Measurements from ENCODE around the gene SPAST. TPM values are rescaled to one million over a fixed set of nuclear protein-coding genes. Genes with fewer than 3 reads are reported as not detected.

The SPAST gene
- total and polyA plus RNA-seq, 7 experiments from 2014 or later: 11.0 to 21.0 (median 17.3) TPM

- Mint-ChIP-seq H3K27ac (no peak overlapping the region), H3K4me1 (peaks cover 0 to 14% (median 9%) of the 10 kb centered on the region in 7 donors), H3K27me3 (no peaks in the 10 kb centered on the region), H3K9me3 (peaks cover 0 to 2% (median 0%) of the 10 kb centered on the region in 11 donors), H3K36me3 (peaks cover 3 to 34% (median 15%) of the 10 kb centered on the region in 5 donors), H3K4me3 (no peak overlapping the region)
- DNase-seq (no peak), ATAC-seq (no peak)
- Histone ChIP-seq H3K27ac (ENCODE audit: low read depth, low read length) (no peak overlapping the region), H3K36me3 (ENCODE audit: control insufficient read depth in 2 of 3, insufficient read depth in 3 of 3, low read length in 3 of 3) (peaks cover 0 to 13% (median 4%) of the 10 kb centered on the region in 3 experiments), H3K27me3 (ENCODE audit: control insufficient read depth in 2 of 2, insufficient read depth in 2 of 2, low read length in 2 of 2) (no peaks in the 10 kb centered on the region), H3K9me3 (ENCODE audit: control insufficient read depth in 2 of 3, low read length in 3 of 3) (no peaks in the 10 kb centered on the region), H3K4me3 (ENCODE audit: low read length) (no peak overlapping the region), H3K4me1 (ENCODE audit: control insufficient read depth in 2 of 2, insufficient read depth in 2 of 2, low read length in 2 of 2) (no peaks in the 10 kb centered on the region)
- ChIA-PET POLR2A (no interaction called here), CTCF (no interaction called here)
- intact Hi-C loops (cut with micrococcal nuclease): no loop called here
These were observed 54.7 kb downstream of the SPAST start for GRCh38 chr2:32118055-32118454.

GRCh38 chr2:32119161-32119560 lies 55.8 kb downstream of the SPAST start:
- peaks cover 0 to 14% (median 9%) of the 10 kb centered on the region in 7 donors for H3K4me1 Mint-ChIP-seq
- no peaks in the 10 kb centered on the region for H3K27me3 Mint-ChIP-seq
- no peak overlapping the region for H3K4me3 ChIP-seq (ENCODE audit: low read length)
- peaks cover 0 to 2% (median 0%) of the 10 kb centered on the region in 11 donors for H3K9me3 Mint-ChIP-seq
- H3K27ac ChIP-seq (ENCODE audit: low read depth, low read length): no peak overlapping the region
- H3K4me1 ChIP-seq (ENCODE audit: control insufficient read depth in 2 of 2, insufficient read depth in 2 of 2, low read length in 2 of 2): no peaks in the 10 kb centered on the region
- no peaks in the 10 kb centered on the region for H3K27me3 ChIP-seq (ENCODE audit: control insufficient read depth in 2 of 2, insufficient read depth in 2 of 2, low read length in 2 of 2)
- no peaks in the 10 kb centered on the region for H3K9me3 ChIP-seq (ENCODE audit: control insufficient read depth in 2 of 3, low read length in 3 of 3)
- H3K4me3 Mint-ChIP-seq: no peak overlapping the region
- CTCF ChIA-PET: no interaction called here
- H3K36me3 ChIP-seq (ENCODE audit: control insufficient read depth in 2 of 3, insufficient read depth in 3 of 3, low read length in 3 of 3): peaks cover 2 to 19% (median 4%) of the 10 kb centered on the region in 3 experiments
- POLR2A ChIA-PET: no interaction called here
- no peak overlapping the region for H3K27ac Mint-ChIP-seq
- intact Hi-C loops (cut with micrococcal nuclease): no loop called here
- H3K36me3 Mint-ChIP-seq: peaks cover 3 to 45% (median 26%) of the 10 kb centered on the region in 5 donors
- no peak for ATAC-seq
- no peak for DNase-seq

- POLR2A ChIA-PET: no interaction called here
- no peaks in the 10 kb centered on the region for H3K27me3 ChIP-seq (ENCODE audit: control insufficient read depth in 2 of 2, insufficient read depth in 2 of 2, low read length in 2 of 2)
- no peak overlapping the region for H3K4me3 Mint-ChIP-seq
- no peak for ATAC-seq
- peak overlapping the region in 1 of 9 donors; percentile 3 for H3K27ac Mint-ChIP-seq
- peaks cover 7 to 56% (median 41%) of the 10 kb centered on the region in 5 donors for H3K36me3 Mint-ChIP-seq
- no peaks in the 10 kb centered on the region for H3K4me1 ChIP-seq (ENCODE audit: control insufficient read depth in 2 of 2, insufficient read depth in 2 of 2, low read length in 2 of 2)
- H3K9me3 Mint-ChIP-seq: peaks cover 0 to 2% (median 0%) of the 10 kb centered on the region in 11 donors
- no peak for DNase-seq
- CTCF ChIA-PET: no interaction called here
- peaks cover 0 to 14% (median 9%) of the 10 kb centered on the region in 7 donors for H3K4me1 Mint-ChIP-seq
- no peak overlapping the region for H3K4me3 ChIP-seq (ENCODE audit: low read length)
- H3K27me3 Mint-ChIP-seq: no peaks in the 10 kb centered on the region
- H3K36me3 ChIP-seq (ENCODE audit: control insufficient read depth in 2 of 3, insufficient read depth in 3 of 3, low read length in 3 of 3): peaks cover 3 to 24% (median 8%) of the 10 kb centered on the region in 3 experiments
- intact Hi-C loops (cut with micrococcal nuclease): no loop called here
- H3K9me3 ChIP-seq (ENCODE audit: control insufficient read depth in 2 of 3, low read length in 3 of 3): no peaks in the 10 kb centered on the region
- H3K27ac ChIP-seq (ENCODE audit: low read depth, low read length): no peak overlapping the region
These were observed 61.3 kb downstream of the SPAST start for GRCh38 chr2:32124660-32125059.

- H3K36me3 ChIP-seq (ENCODE audit: control insufficient read depth in 2 of 3, insufficient read depth in 3 of 3, low read length in 3 of 3): peaks cover 7 to 28% (median 15%) of the 10 kb centered on the region in 3 experiments
- Mint-ChIP-seq H3K27ac (no peak overlapping the region), H3K36me3 (peaks cover 3 to 43% (median 25%) of the 10 kb centered on the region in 5 donors), H3K27me3 (no peaks in the 10 kb centered on the region), H3K4me3 (no peak overlapping the region), H3K4me1 (peaks cover 0 to 4% (median 0%) of the 10 kb centered on the region in 7 donors), H3K9me3 (no peaks in the 10 kb centered on the region)
- ChIA-PET CTCF (no interaction called here), POLR2A (no interaction called here)
- no peaks in the 10 kb centered on the region for H3K9me3 ChIP-seq (ENCODE audit: control insufficient read depth in 2 of 3, low read length in 3 of 3)
- ATAC-seq: no peak
- no peak overlapping the region for H3K27ac ChIP-seq (ENCODE audit: low read depth, low read length)
- H3K4me1 ChIP-seq (ENCODE audit: control insufficient read depth in 2 of 2, insufficient read depth in 2 of 2, low read length in 2 of 2): no peaks in the 10 kb centered on the region
- H3K4me3 ChIP-seq (ENCODE audit: low read length): no peak overlapping the region
- DNase-seq: no peak
- H3K27me3 ChIP-seq (ENCODE audit: control insufficient read depth in 2 of 2, insufficient read depth in 2 of 2, low read length in 2 of 2): no peaks in the 10 kb centered on the region
- intact Hi-C loops (cut with micrococcal nuclease): no loop called here
These were observed 65.3 kb downstream of the SPAST start for GRCh38 chr2:32128636-32129035.

DNA sequence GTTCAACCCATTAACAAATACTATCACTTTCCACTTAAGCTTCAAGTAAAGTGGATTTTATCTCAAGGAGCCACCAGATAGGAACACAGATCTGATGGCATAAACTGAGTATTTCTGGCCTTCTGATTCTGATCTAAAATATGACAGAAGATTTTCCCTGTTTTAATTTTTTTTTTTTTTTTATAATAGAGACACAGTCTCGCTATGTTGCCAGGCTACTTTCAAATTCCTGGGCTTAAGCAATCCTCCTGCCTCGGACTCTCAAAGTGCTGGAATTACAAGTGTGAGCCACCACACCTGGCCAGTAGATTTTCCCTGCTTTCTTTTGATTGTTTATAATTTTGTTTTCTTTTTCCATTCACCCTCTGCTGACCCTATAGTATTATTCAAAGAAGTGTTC lies 65.7 kb downstream of the SPAST start:
- Mint-ChIP-seq H3K27me3 (no peaks in the 10 kb centered on the region), H3K36me3 (peaks cover 3 to 39% (median 21%) of the 10 kb centered on the region in 5 donors), H3K4me3 (no peak overlapping the region), H3K9me3 (no peaks in the 10 kb centered on the region), H3K4me1 (peaks cover 0 to 4% (median 0%) of the 10 kb centered on the region in 7 donors), H3K27ac (no peak overlapping the region)
- DNase-seq (no peak), ATAC-seq (no peak)
- Histone ChIP-seq H3K36me3 (ENCODE audit: control insufficient read depth in 2 of 3, insufficient read depth in 3 of 3, low read length in 3 of 3) (peaks cover 6 to 27% (median 15%) of the 10 kb centered on the region in 3 experiments), H3K27ac (ENCODE audit: low read depth, low read length) (no peak overlapping the region), H3K4me1 (ENCODE audit: control insufficient read depth in 2 of 2, insufficient read depth in 2 of 2, low read length in 2 of 2) (no peaks in the 10 kb centered on the region), H3K4me3 (ENCODE audit: low read length) (no peak overlapping the region), H3K9me3 (ENCODE audit: control insufficient read depth in 2 of 3, low read length in 3 of 3) (no peaks in the 10 kb centered on the region), H3K27me3 (ENCODE audit: control insufficient read depth in 2 of 2, insufficient read depth in 2 of 2, low read length in 2 of 2) (no peaks in the 10 kb centered on the region)
- intact Hi-C loops (cut with micrococcal nuclease): no loop called here
- CTCF ChIA-PET: no interaction called here
- POLR2A ChIA-PET: no interaction called here

GRCh38 chr2:32135409-32135808 lies 72.1 kb downstream of the SPAST start:
- no peaks in the 10 kb centered on the region for H3K27me3 ChIP-seq (ENCODE audit: control insufficient read depth in 2 of 2, insufficient read depth in 2 of 2, low read length in 2 of 2)
- no peak overlapping the region for H3K27ac ChIP-seq (ENCODE audit: low read depth, low read length)
- no peak overlapping the region for H3K27ac Mint-ChIP-seq
- H3K9me3 Mint-ChIP-seq: no peaks in the 10 kb centered on the region
- ChIA-PET CTCF (no interaction called here), POLR2A (no interaction called here)
- H3K36me3 ChIP-seq (ENCODE audit: control insufficient read depth in 2 of 3, insufficient read depth in 3 of 3, low read length in 3 of 3): peaks cover 4 to 16% (median 6%) of the 10 kb centered on the region in 3 experiments
- H3K4me1 Mint-ChIP-seq: peaks cover 0 to 4% (median 0%) of the 10 kb centered on the region in 7 donors
- H3K4me3 Mint-ChIP-seq: no peak overlapping the region
- no peaks in the 10 kb centered on the region for H3K9me3 ChIP-seq (ENCODE audit: control insufficient read depth in 2 of 3, low read length in 3 of 3)
- intact Hi-C loops (cut with micrococcal nuclease): loop anchor here (1.0 to 5.0 kb wide), 3 partner anchors 72 to 128 kb away; partner anchors contain the start of gene SPAST (in 2 of the 2)
- peak in 5 of 9 donors; percentile 4 to 31 (median 17) for DNase-seq
- no peaks in the 10 kb centered on the region for H3K4me1 ChIP-seq (ENCODE audit: control insufficient read depth in 2 of 2, insufficient read depth in 2 of 2, low read length in 2 of 2)
- H3K27me3 Mint-ChIP-seq: no peaks in the 10 kb centered on the region
- no peak overlapping the region for H3K4me3 ChIP-seq (ENCODE audit: low read length)
- ATAC-seq: no peak
- H3K36me3 Mint-ChIP-seq: peaks cover 3 to 38% (median 14%) of the 10 kb centered on the region in 5 donors

GRCh38 chr2:32136097-32136496 lies 72.7 kb downstream of the SPAST start:
- Histone ChIP-seq H3K27ac (ENCODE audit: low read depth, low read length) (no peak overlapping the region), H3K9me3 (ENCODE audit: control insufficient read depth in 2 of 3, low read length in 3 of 3) (no peaks in the 10 kb centered on the region), H3K27me3 (ENCODE audit: control insufficient read depth in 2 of 2, insufficient read depth in 2 of 2, low read length in 2 of 2) (no peaks in the 10 kb centered on the region), H3K36me3 (ENCODE audit: control insufficient read depth in 2 of 3, insufficient read depth in 3 of 3, low read length in 3 of 3) (peaks cover under 1 to 17% (median 4%) of the 10 kb centered on the region in 3 experiments), H3K4me1 (ENCODE audit: control insufficient read depth in 2 of 2, insufficient read depth in 2 of 2, low read length in 2 of 2) (no peaks in the 10 kb centered on the region), H3K4me3 (ENCODE audit: low read length) (no peak overlapping the region)
- Mint-ChIP-seq H3K4me1 (peaks cover 0 to 4% (median 0%) of the 10 kb centered on the region in 7 donors), H3K27ac (no peak overlapping the region), H3K36me3 (peaks cover 3 to 36% (median 14%) of the 10 kb centered on the region in 5 donors), H3K27me3 (no peaks in the 10 kb centered on the region), H3K4me3 (no peak overlapping the region), H3K9me3 (no peaks in the 10 kb centered on the region)
- POLR2A ChIA-PET: no interaction called here
- intact Hi-C loops (cut with micrococcal nuclease): loop anchor here (5.0 kb wide), 2 partner anchors 74 to 129 kb away; partner anchors contain the start of gene SPAST (in 1 of the 2)
- DNase-seq: no peak
- CTCF ChIA-PET: no interaction called here
- ATAC-seq: no peak

Data from naive thymus-derived CD4-positive, alpha-beta T cell (primary cell).